Thyroid gland (tissue), 4 donors: ENCODE results near the gene ADRA1B.

Source experiments
- CTCF ChIP-seq, 6 experiments: fragments of 200-600 bp in 3 of 6; fragments of 450-650 bp in 3 of 6; sonication (generic) in 3 of 6; IDR thresholded peaks; one replicate each; pipeline ENCODE4 v1.5.1; 2016 to 2019; ENCODE audit warnings: antibody characterized with exemption in 6 of 6, mild to moderate bottlenecking in 2 of 6, inconsistent platforms in 1 of 6, moderate library complexity in 1 of 6
- POLR2A ChIP-seq, 2 donors: fragments of 450-650 bp; IDR thresholded peaks; one replicate each; pipeline ENCODE4 v1.6.1; 2017; ENCODE audit warnings: antibody characterized with exemption in 2 of 2, mild to moderate bottlenecking in 2 of 2, moderate library complexity in 1 of 2

GRCh38 chr5:159972538-159973362 is 56.5 kb downstream of the ADRA1B start:
- TF ChIP-seq POLR2A (IDR thresholded peaks at IDR 0.05), result no peak
- no peak for TF ChIP-seq CTCF (IDR thresholded peaks at IDR 0.05)
